Right forelimb (tissue), 1 donor: ENCODE measurements around the gene ERVK3-1.

Experiments
- DNase-seq: peaks from one replicate; pipeline ENCODE4 v3.0.0-alpha.2; 2018

ERVK3-1 gene

GRCh38 chr19:58364146-58364545 is 59.0 kb downstream of the ERVK3-1 start:
- no peak for DNase-seq
